Measurements from ENCODE around the gene USP1.

GRCh38 chr1:62476525-62477219 is 39.8 kb downstream of the USP1 start:
- TF ChIP-seq CTCF (IDR thresholded peaks at IDR 0.05; ENCODE audit: low read length) (no peak), EZH2phosphoT487 (IDR thresholded peaks at IDR 0.05; ENCODE audit: low read length) (no peak), EZH2 (optimal IDR thresholded peaks at IDR 0.05; ENCODE audit: low read depth, low read length) (no peak)
